ENCODE data around the gene PPARG. TPM values are rescaled to one million over a fixed set of nuclear protein-coding genes. Genes with fewer than 3 reads are reported as not detected.

PPARG gene
- polyA plus RNA-seq, 1 of the 3 experiments (the other 2 are of a cell fraction), result 2.8 TPM

GRCh38 chr3:12352253-12352652, 63.4 kb downstream of the PPARG start:
- no peak for DNase-seq
- Histone ChIP-seq H3K4me2 (no peak overlapping the region), H3K4me1 (ENCODE audit: control insufficient read depth in 1 of 2, insufficient read depth in 2 of 2, low read depth in 1 of 2, low read length in 1 of 2) (no peaks in the 10 kb centered on the region; a peak in 1 of 4 replicates), H3K9me3 (no peaks in the 10 kb centered on the region), H3K36me3 (replicated peaks in 1 of 2; ENCODE audit: control insufficient read depth in 1 of 2, insufficient read depth in 2 of 2, low read length in 1 of 2) (no peaks in the 10 kb centered on the region), H3K4me3 (ENCODE audit: low read depth in 2 of 2, low read length in 1 of 2) (no peak overlapping the region), H3K9ac (no peak overlapping the region), H2AFZ (ENCODE audit: low read depth) (no peak overlapping the region), H4K20me1 (ENCODE audit: insufficient read depth) (no peaks in the 10 kb centered on the region), H3K79me2 (ENCODE audit: insufficient read depth) (no peaks in the 10 kb centered on the region), H3K27me3 (ENCODE audit: insufficient read depth) (no peaks in the 10 kb centered on the region), H3K9me2 (no peaks in the 10 kb centered on the region), H3K27ac (ENCODE audit: low read depth in 2 of 2, low read length in 1 of 2) (no peak overlapping the region), H3F3A (replicated peaks; ENCODE audit: insufficient read depth) (no peaks in the 10 kb centered on the region)
- WGBS (ENCODE audit: low lambda C conversion rate), result 80% methylated on average over 2 of the region's 2 CpGs
- CTCF ChIA-PET, result interaction anchor here (0.7 to 1.4 kb wide), 4 partner anchors 9 to 1593 kb away, joined by 3 to 5 read pairs (median 4); no protein-coding TSS in a partner anchor
- POLR2A ChIA-PET, result no interaction called here
- TF ChIP-seq MEF2A (IDR thresholded peaks at IDR 0.05; ENCODE audit: borderline replicate concordance, low read depth), result no peak
- TF ChIP-seq NFIC (IDR thresholded peaks at IDR 0.05; ENCODE audit: borderline replicate concordance), result no peak
- TF ChIP-seq TEAD4 (IDR thresholded peaks at IDR 0.05; ENCODE audit: borderline replicate concordance, insufficient read depth), result no peak
- TF ChIP-seq RAD21 (IDR thresholded peaks at IDR 0.05; ENCODE audit: low read length), result peak; percentile 25; the same call in 1 of the 2 replicates
- TF ChIP-seq CHD2 (IDR thresholded peaks at IDR 0.05; ENCODE audit: low read length, partially characterized antibody), result no peak
- TF ChIP-seq TAF1 (IDR thresholded peaks at IDR 0.05; ENCODE audit: borderline replicate concordance, low read depth, low read length), result no peak
- no peak for TF ChIP-seq GATA2 (CRISPR knock-in tag; IDR thresholded peaks at IDR 0.05)
- peak; percentile 44; the same call in 1 of the 2 replicates for TF ChIP-seq CTCF (IDR thresholded peaks at IDR 0.05)
- no peak for TF ChIP-seq EZH2phosphoT487 (IDR thresholded peaks at IDR 0.05; ENCODE audit: borderline replicate concordance, low read depth)

GRCh38 chr3:12352755-12353154, 63.9 kb downstream of the PPARG start:
- no peaks in the 10 kb centered on the region for H4K20me1 ChIP-seq (ENCODE audit: insufficient read depth)
- H3K4me2 ChIP-seq, result no peak overlapping the region
- POLR2A ChIA-PET, result no interaction called here
- H3K27ac ChIP-seq (ENCODE audit: low read depth in 2 of 2, low read length in 1 of 2), result no peak overlapping the region
- no peaks in the 10 kb centered on the region for H3K79me2 ChIP-seq (ENCODE audit: insufficient read depth)
- CTCF ChIA-PET, result interaction anchor here (1.2 to 1.4 kb wide), 2 partner anchors 8 to 16 kb away, joined by 4 to 5 read pairs; no protein-coding TSS in a partner anchor
- no peak overlapping the region for H3K4me3 ChIP-seq (ENCODE audit: low read depth in 2 of 2, low read length in 1 of 2)
- no peaks in the 10 kb centered on the region; a peak in 1 of 4 replicates for H3K4me1 ChIP-seq (ENCODE audit: control insufficient read depth in 1 of 2, insufficient read depth in 2 of 2, low read depth in 1 of 2, low read length in 1 of 2)
- H3K9me2 ChIP-seq, result no peaks in the 10 kb centered on the region
- H3F3A ChIP-seq (replicated peaks; ENCODE audit: insufficient read depth), result no peaks in the 10 kb centered on the region
- no peaks in the 10 kb centered on the region for H3K9me3 ChIP-seq
- no peaks in the 10 kb centered on the region for H3K36me3 ChIP-seq (replicated peaks in 1 of 2; ENCODE audit: control insufficient read depth in 1 of 2, insufficient read depth in 2 of 2, low read length in 1 of 2)
- no peak for DNase-seq
- no peak overlapping the region for H3K9ac ChIP-seq
- no peaks in the 10 kb centered on the region for H3K27me3 ChIP-seq (ENCODE audit: insufficient read depth)
- no peak overlapping the region for H2AFZ ChIP-seq (ENCODE audit: low read depth)
- TF ChIP-seq FOXJ3 (CRISPR knock-in tag; IDR thresholded peaks at IDR 0.05) (no peak), MXI1 (IDR thresholded peaks at IDR 0.05; ENCODE audit: low read depth, low read length) (no peak), CTCF (IDR thresholded peaks at IDR 0.05) (no peak), CHD2 (IDR thresholded peaks at IDR 0.05; ENCODE audit: low read length, partially characterized antibody) (no peak), RAD21 (IDR thresholded peaks at IDR 0.05; ENCODE audit: low read length) (no peak), ZBTB33 (IDR thresholded peaks at IDR 0.05; ENCODE audit: borderline replicate concordance, low read depth) (no peak), RFX5 (IDR thresholded peaks at IDR 0.05; ENCODE audit: low read length) (no peak), NRF1 (IDR thresholded peaks at IDR 0.05; ENCODE audit: low read depth, low read length) (no peak), YY1 (IDR thresholded peaks at IDR 0.05; ENCODE audit: low read depth) (no peak), GABPA (IDR thresholded peaks at IDR 0.05; ENCODE audit: low read depth) (no peak), REST (IDR thresholded peaks at IDR 0.05; ENCODE audit: low read depth, low read length) (no peak), RXRA (IDR thresholded peaks at IDR 0.05; ENCODE audit: borderline replicate concordance, low read depth) (no peak)

Measured in SK-N-SH (cell line).